ENCODE results near the gene CLUH. TPM values are rescaled to one million over a fixed set of nuclear protein-coding genes. Genes with fewer than 3 reads are reported as not detected.

Gene CLUH
- total and polyA plus RNA-seq, 2 experiments from 2014 or later: 16.3 to 32.7 TPM

DNA sequence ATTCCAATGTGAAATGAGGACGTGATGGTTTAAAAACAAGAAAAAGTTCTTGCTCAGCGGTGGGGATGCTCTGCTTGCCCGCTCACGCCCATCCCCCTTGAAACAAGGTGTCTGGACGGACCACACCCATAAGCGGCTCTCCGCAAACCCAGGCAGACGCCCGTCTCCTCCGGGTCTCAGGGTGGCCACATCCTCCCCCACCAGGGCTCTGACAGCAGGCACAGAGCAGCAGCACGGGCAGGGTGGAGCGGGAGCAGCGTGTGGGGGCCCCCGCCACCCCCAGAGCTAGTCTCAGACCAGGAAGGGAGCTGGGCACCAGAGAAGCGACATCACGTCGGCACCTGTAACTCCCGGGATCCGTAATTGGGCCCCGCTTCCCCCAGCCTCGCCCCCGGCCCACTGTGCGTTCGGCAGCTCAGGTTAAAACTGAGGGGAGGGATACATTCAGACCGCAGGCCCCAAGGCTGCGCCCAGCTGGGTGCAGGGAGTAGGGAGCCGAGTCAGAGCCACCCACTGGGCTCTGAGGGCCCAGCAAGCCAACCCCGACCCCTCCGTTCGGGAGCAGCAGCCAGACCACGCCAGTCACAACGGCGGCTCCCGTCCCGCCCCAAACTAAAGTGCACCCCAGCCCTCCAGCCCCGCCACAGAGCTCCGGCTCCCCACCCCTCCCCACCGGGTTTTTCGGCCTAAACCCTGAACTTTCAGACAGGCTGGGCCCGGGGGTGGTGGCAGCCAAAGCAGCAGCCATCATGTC is 22.0 kb downstream of the CLUH start:
- Histone ChIP-seq H3K9ac (no peak overlapping the region), H3K4me3 (no peak overlapping the region), H2AFZ (no peak overlapping the region), H3K4me1 (ENCODE audit: insufficient read depth) (peaks cover 19% of the 10 kb centered on the region), H3K27me3 (replicated peaks; ENCODE audit: insufficient read depth) (no peaks in the 10 kb centered on the region), H4K20me1 (ENCODE audit: insufficient read depth) (no peaks in the 10 kb centered on the region; the same call in 1 of the 2 replicates), H3K9me2 (ENCODE audit: insufficient read depth) (no peaks in the 10 kb centered on the region), H3K9me3 (ENCODE audit: low read depth) (no peaks in the 10 kb centered on the region), H3K79me2 (ENCODE audit: insufficient read depth) (no peaks in the 10 kb centered on the region), H3K27ac (no peak overlapping the region), H3K36me3 (ENCODE audit: low read depth) (peaks cover 6% of the 10 kb centered on the region; the same call in 1 of the 2 replicates), H3F3A (ENCODE audit: insufficient read depth) (peaks cover 44% of the 10 kb centered on the region), H3K4me2 (ENCODE audit: unreplicated experiment) (no peak overlapping the region)
- in situ Hi-C loops (cut with MboI): no loop called here
- DNase-seq: no peak
- TF ChIP-seq EZH2 (IDR thresholded peaks at IDR 0.05; ENCODE audit: insufficient read depth, poor library complexity, severe bottlenecking): no peak
- TF ChIP-seq EZH2phosphoT487 (IDR thresholded peaks at IDR 0.05; ENCODE audit: insufficient read depth, low read depth): no peak
- whole genome bisulfite sequencing, 2 experiments (ENCODE audit: low coverage in 1 of 2, low lambda C conversion rate in 2 of 2, missing lambda C conversion rate in 2 of 2): 54 to 61% methylated on average over 29 to 40 of the region's 40 CpGs

GRCh38 chr17:2688351-2689342 is 22.9 kb downstream of the CLUH start:
- Histone ChIP-seq H3K4me3 (no peak overlapping the region), H3K79me2 (ENCODE audit: insufficient read depth) (peaks cover 9% of the 10 kb centered on the region; the same call in 1 of the 2 replicates), H3K9me2 (ENCODE audit: insufficient read depth) (no peaks in the 10 kb centered on the region), H3K9ac (no peak overlapping the region), H2AFZ (no peak overlapping the region), H4K20me1 (ENCODE audit: insufficient read depth) (no peaks in the 10 kb centered on the region; the same call in 1 of the 2 replicates), H3K4me1 (ENCODE audit: insufficient read depth) (peaks cover 19% of the 10 kb centered on the region), H3K27me3 (replicated peaks; ENCODE audit: insufficient read depth) (no peaks in the 10 kb centered on the region), H3K27ac (no peak overlapping the region), H3F3A (ENCODE audit: insufficient read depth) (peaks cover 54% of the 10 kb centered on the region), H3K4me2 (ENCODE audit: unreplicated experiment) (no peak overlapping the region), H3K9me3 (ENCODE audit: low read depth) (no peaks in the 10 kb centered on the region), H3K36me3 (ENCODE audit: low read depth) (peaks cover 16% of the 10 kb centered on the region)
- TF ChIP-seq EZH2phosphoT487 (IDR thresholded peaks at IDR 0.05; ENCODE audit: insufficient read depth, low read depth) (no peak), EZH2 (IDR thresholded peaks at IDR 0.05; ENCODE audit: insufficient read depth, poor library complexity, severe bottlenecking) (no peak)
- in situ Hi-C loops (cut with MboI): no loop called here
- no peak for DNase-seq
- WGBS, 2 experiments (ENCODE audit: low coverage in 1 of 2, low lambda C conversion rate in 2 of 2, missing lambda C conversion rate in 2 of 2): 62 to 64% methylated on average over 27 of the region's 27 CpGs

DNA sequence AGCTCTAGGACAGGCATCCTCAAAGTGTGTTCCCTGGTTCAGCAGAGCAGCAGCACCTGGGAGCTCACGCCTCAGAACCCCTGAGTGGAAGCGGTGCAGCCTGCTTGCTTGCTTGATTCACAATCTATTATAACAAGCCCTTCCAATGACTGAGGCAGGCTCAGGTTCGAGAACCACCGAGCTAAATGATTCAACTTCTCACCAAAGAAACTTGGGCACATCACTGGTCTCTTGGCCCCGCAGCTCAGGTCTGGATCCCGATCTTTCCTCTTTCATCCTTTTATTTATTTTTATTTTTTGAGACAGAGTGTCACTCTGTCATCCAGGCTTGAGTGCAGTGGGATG is 24.5 kb downstream of the CLUH start:
- Histone ChIP-seq H3K4me1 (ENCODE audit: insufficient read depth) (peaks cover 19% of the 10 kb centered on the region), H4K20me1 (ENCODE audit: insufficient read depth) (peaks cover 5% of the 10 kb centered on the region; the same call in 1 of the 2 replicates), H2AFZ (no peak overlapping the region), H3K9me3 (ENCODE audit: low read depth) (no peaks in the 10 kb centered on the region), H3K4me3 (no peak overlapping the region), H3K9me2 (ENCODE audit: insufficient read depth) (no peaks in the 10 kb centered on the region), H3K36me3 (ENCODE audit: low read depth) (peaks cover 32% of the 10 kb centered on the region), H3K9ac (0 out of 2 replicates have a peak overlapping the region, but pooled peaks have one; percentile 39), H3K79me2 (ENCODE audit: insufficient read depth) (peaks cover 10% of the 10 kb centered on the region), H3K4me2 (ENCODE audit: unreplicated experiment) (no peak overlapping the region), H3K27ac (peak overlapping the region; percentile 73), H3K27me3 (replicated peaks; ENCODE audit: insufficient read depth) (no peaks in the 10 kb centered on the region), H3F3A (ENCODE audit: insufficient read depth) (peaks cover 70% of the 10 kb centered on the region)
- in situ Hi-C loops (cut with MboI): no loop called here
- DNase-seq: no peak
- 25 to 35% methylated on average over 6 of the region's 6 CpGs for WGBS, 2 experiments (ENCODE audit: low coverage in 1 of 2, low lambda C conversion rate in 2 of 2, missing lambda C conversion rate in 2 of 2)
- no peak for TF ChIP-seq EZH2 (IDR thresholded peaks at IDR 0.05; ENCODE audit: insufficient read depth, poor library complexity, severe bottlenecking)
- no peak for TF ChIP-seq EZH2phosphoT487 (IDR thresholded peaks at IDR 0.05; ENCODE audit: insufficient read depth, low read depth)

DNA sequence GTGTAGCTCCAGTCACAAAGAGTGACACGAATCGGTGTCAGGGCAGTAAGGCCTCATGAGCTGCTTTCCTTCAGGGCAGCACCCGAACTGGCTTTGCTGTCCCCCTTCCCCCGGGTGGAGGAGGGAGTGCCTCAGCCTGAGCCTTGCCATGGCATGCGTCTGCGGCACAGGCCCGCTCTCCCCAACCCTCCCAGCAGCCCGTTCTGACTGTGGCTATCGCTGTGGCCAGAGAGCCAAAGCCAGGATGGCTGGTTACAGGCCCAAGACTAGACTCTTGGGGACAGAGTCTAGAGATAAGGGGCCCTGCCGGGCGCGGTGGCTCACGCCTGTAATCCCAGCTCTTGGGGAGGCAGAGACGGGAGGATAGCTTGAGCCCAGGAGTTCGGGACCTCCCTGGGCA is 25.9 kb downstream of the CLUH start:
- TF ChIP-seq EZH2 (IDR thresholded peaks at IDR 0.05; ENCODE audit: insufficient read depth, poor library complexity, severe bottlenecking) (no peak), EZH2phosphoT487 (IDR thresholded peaks at IDR 0.05; ENCODE audit: insufficient read depth, low read depth) (no peak)
- in situ Hi-C loops (cut with MboI): no loop called here
- no peak overlapping the region for H3K9ac ChIP-seq
- peaks cover 45% of the 10 kb centered on the region for H3K36me3 ChIP-seq (ENCODE audit: low read depth)
- peaks cover 5% of the 10 kb centered on the region; the same call in 1 of the 2 replicates for H4K20me1 ChIP-seq (ENCODE audit: insufficient read depth)
- no peak for DNase-seq
- peaks cover 75% of the 10 kb centered on the region for H3F3A ChIP-seq (ENCODE audit: insufficient read depth)
- peaks cover 24% of the 10 kb centered on the region for H3K79me2 ChIP-seq (ENCODE audit: insufficient read depth)
- H2AFZ ChIP-seq: no peak overlapping the region
- H3K4me2 ChIP-seq (ENCODE audit: unreplicated experiment): no peak overlapping the region
- no peaks in the 10 kb centered on the region for H3K9me2 ChIP-seq (ENCODE audit: insufficient read depth)
- no peak overlapping the region for H3K4me3 ChIP-seq
- 78 to 81% methylated on average over 15 of the region's 15 CpGs for WGBS, 2 experiments (ENCODE audit: low coverage in 1 of 2, low lambda C conversion rate in 2 of 2, missing lambda C conversion rate in 2 of 2)
- H3K27me3 ChIP-seq (replicated peaks; ENCODE audit: insufficient read depth): no peaks in the 10 kb centered on the region
- H3K9me3 ChIP-seq (ENCODE audit: low read depth): no peaks in the 10 kb centered on the region
- H3K27ac ChIP-seq: no peak overlapping the region
- peaks cover 19% of the 10 kb centered on the region for H3K4me1 ChIP-seq (ENCODE audit: insufficient read depth)
